ENCODE data around the gene TMEM214.

TMEM214 gene

DNA sequence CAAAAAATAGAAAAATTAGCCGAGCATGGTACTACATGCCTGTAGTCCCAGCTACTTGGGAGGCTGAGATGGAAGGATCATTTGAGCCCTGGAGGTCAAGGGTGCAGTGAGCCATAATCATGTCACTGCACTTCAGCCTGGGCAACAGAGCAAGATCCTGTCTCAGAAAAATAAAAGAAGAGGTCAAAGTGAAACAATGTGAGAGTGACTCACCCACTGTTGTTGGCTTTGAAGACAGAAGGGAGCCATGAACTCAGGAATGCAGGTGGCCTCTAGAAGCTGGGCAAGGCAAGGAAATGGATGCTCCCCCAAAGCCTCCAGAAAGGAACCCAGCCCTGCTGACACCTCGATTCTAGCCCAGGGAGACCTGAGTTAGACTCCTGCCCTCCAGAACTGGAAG is 3.7 kb upstream of the TMEM214 start:
- DNase-seq (ENCODE audit: low spot score): no peak
- H3K27me3 ChIP-seq (ENCODE audit: insufficient read depth, poor library complexity, severe bottlenecking): no peaks in the 10 kb centered on the region
- no peaks in the 10 kb centered on the region for H3K4me1 ChIP-seq (ENCODE audit: insufficient read depth, poor library complexity, severe bottlenecking)
- H3K36me3 ChIP-seq (ENCODE audit: low read depth): peaks cover 24% of the 10 kb centered on the region
- no peak overlapping the region for H3K27ac ChIP-seq (ENCODE audit: poor library complexity, severe bottlenecking)
- ATAC-seq (ENCODE audit: low read depth): no peak
- TF ChIP-seq, protein P1, sequence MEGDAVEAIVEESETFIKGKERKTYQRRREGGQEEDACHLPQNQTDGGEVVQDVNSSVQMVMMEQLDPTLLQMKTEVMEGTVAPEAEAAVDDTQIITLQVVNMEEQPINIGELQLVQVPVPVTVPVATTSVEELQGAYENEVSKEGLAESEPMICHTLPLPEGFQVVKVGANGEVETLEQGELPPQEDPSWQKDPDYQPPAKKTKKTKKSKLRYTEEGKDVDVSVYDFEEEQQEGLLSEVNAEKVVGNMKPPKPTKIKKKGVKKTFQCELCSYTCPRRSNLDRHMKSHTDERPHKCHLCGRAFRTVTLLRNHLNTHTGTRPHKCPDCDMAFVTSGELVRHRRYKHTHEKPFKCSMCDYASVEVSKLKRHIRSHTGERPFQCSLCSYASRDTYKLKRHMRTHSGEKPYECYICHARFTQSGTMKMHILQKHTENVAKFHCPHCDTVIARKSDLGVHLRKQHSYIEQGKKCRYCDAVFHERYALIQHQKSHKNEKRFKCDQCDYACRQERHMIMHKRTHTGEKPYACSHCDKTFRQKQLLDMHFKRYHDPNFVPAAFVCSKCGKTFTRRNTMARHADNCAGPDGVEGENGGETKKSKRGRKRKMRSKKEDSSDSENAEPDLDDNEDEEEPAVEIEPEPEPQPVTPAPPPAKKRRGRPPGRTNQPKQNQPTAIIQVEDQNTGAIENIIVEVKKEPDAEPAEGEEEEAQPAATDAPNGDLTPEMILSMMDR (IDR thresholded peaks at IDR 0.05; ENCODE audit: poor library complexity, severe bottlenecking): no peak
- H3K9me3 ChIP-seq (ENCODE audit: severe bottlenecking): no peaks in the 10 kb centered on the region
- no peak overlapping the region for H3K4me3 ChIP-seq (ENCODE audit: severe bottlenecking)

DNA sequence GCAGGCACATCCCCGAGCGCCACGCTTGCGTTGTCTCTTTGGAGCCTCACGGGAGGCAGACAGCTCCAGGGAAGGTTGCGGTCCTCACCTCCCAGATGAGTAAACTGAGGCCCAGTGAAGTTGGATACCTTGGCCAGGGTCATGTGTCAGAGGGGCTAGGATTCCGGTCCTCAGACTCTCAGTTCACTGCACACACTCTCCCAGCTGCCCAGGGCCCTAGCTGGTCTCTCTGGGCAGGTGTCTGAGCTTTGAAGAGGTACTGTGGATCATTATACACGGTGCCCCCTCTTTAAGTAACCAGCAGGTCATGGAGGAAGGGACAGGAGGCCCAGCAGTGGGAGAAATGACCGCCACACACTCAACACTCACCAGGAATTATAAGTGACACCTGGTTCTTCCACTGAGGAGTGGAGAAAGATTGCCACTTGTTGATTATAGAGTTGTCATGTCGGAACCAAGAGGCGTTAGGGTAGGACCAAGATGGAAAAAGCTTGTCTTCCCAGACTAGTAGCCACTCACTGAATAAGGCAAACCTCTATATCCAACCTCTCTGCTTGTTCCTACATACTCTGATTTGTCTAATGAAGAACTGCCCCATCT is 588 bp downstream of the TMEM214 start:
- Histone ChIP-seq H3K9me3 (ENCODE audit: severe bottlenecking) (no peaks in the 10 kb centered on the region), H3K27me3 (ENCODE audit: insufficient read depth, poor library complexity, severe bottlenecking) (no peaks in the 10 kb centered on the region), H3K4me3 (ENCODE audit: severe bottlenecking) (peak overlapping the region; percentile 74), H3K4me1 (ENCODE audit: insufficient read depth, poor library complexity, severe bottlenecking) (no peaks in the 10 kb centered on the region), H3K27ac (ENCODE audit: poor library complexity, severe bottlenecking) (peak overlapping the region; percentile 37), H3K36me3 (ENCODE audit: low read depth) (peaks cover 64% of the 10 kb centered on the region)
- ATAC-seq (ENCODE audit: low read depth) (no peak), DNase-seq (ENCODE audit: low spot score) (no peak)
- TF ChIP-seq, protein P1 (IDR thresholded peaks at IDR 0.05; ENCODE audit: poor library complexity, severe bottlenecking): no peak

DNA sequence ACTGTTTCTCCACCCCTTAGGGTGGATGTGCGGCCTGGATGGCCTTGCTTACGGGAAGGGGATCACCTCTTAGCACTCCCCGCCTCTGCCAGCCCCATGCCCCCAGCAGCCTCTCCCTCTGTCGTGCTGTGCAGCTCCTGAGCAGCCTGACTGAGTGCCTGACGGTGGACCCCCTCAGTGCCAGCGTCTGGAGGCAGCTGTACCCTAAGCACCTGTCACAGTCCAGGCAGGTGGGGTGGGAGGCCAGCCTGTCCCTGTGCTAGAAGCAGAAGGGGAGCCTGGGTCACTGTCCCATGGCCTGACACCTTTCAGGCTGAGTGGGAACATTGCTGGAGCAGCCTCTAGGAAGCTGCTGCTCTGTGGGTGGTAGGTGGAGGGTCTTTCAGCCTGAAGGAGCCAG is 5.2 kb downstream of the TMEM214 start:
- peaks cover 86% of the 10 kb centered on the region for H3K36me3 ChIP-seq (ENCODE audit: low read depth)
- TF ChIP-seq, protein P1 (IDR thresholded peaks at IDR 0.05; ENCODE audit: poor library complexity, severe bottlenecking): no peak
- H3K4me1 ChIP-seq (ENCODE audit: insufficient read depth, poor library complexity, severe bottlenecking): no peaks in the 10 kb centered on the region
- no peaks in the 10 kb centered on the region for H3K27me3 ChIP-seq (ENCODE audit: insufficient read depth, poor library complexity, severe bottlenecking)
- no peak overlapping the region for H3K4me3 ChIP-seq (ENCODE audit: severe bottlenecking)
- no peak overlapping the region for H3K27ac ChIP-seq (ENCODE audit: poor library complexity, severe bottlenecking)
- no peak for ATAC-seq (ENCODE audit: low read depth)
- no peaks in the 10 kb centered on the region for H3K9me3 ChIP-seq (ENCODE audit: severe bottlenecking)
- DNase-seq (ENCODE audit: low spot score): no peak

DNA sequence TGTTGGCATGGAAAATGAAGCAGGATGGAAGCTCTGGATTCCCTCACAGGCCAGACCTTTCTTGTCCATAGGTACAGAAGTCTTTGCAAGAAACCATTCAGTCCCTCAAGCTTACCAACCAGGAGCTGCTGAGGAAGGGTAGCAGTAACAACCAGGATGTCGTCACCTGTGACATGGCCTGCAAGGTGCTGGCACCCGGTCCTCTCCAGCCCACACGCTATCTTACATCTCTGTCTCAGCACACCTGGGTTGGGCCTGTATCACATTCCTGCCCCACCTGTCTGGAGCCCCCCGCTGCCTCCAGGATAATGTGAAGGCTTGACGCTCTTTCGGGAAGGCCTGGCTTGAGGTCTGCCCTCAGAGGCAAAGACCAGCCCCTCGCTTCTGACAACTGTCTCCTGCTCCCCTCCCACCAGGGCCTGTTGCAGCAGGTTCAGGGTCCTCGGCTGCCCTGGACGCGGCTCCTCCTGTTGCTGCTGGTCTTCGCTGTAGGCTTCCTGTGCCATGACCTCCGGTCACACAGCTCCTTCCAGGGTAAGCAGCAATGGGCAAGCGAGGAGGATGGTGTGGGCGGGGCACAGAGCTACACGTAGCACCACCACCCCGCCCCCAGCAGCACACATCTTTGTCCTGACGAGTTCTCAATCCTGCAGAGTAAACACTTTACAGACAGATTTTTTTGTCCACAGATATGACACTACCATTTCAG is 6.0 kb downstream of the TMEM214 start:
- Histone ChIP-seq H3K9me3 (ENCODE audit: severe bottlenecking) (no peaks in the 10 kb centered on the region), H3K4me3 (ENCODE audit: severe bottlenecking) (no peak overlapping the region), H3K36me3 (ENCODE audit: low read depth) (peaks cover 86% of the 10 kb centered on the region), H3K4me1 (ENCODE audit: insufficient read depth, poor library complexity, severe bottlenecking) (no peaks in the 10 kb centered on the region), H3K27me3 (ENCODE audit: insufficient read depth, poor library complexity, severe bottlenecking) (no peaks in the 10 kb centered on the region), H3K27ac (ENCODE audit: poor library complexity, severe bottlenecking) (no peak overlapping the region)
- DNase-seq (ENCODE audit: low spot score): no peak
- no peak for ATAC-seq (ENCODE audit: low read depth)
- TF ChIP-seq, protein P1 (IDR thresholded peaks at IDR 0.05; ENCODE audit: poor library complexity, severe bottlenecking): no peak

DNA sequence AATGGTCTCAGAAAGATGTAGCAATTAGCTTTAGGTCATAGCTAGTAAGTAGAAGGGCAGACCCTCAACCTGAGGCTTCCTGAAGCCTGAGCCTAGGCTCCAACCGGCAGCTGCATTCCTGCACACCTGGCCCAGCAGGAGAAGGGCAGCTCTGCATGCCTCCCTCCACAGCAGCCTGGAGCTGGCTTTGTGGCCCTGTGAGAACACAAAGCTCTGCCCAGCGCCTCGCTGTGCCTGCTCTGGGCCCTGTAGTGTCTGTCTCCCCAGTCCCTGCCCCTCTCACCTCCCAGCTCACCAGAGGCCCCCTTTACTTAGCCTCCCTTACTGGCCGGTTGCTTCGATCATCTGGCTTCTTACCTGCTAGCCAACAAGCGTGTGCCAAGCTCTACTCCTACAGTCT is 6.7 kb downstream of the TMEM214 start:
- Histone ChIP-seq H3K4me3 (ENCODE audit: severe bottlenecking) (no peak overlapping the region), H3K36me3 (ENCODE audit: low read depth) (peaks cover 82% of the 10 kb centered on the region), H3K27me3 (ENCODE audit: insufficient read depth, poor library complexity, severe bottlenecking) (no peaks in the 10 kb centered on the region), H3K27ac (ENCODE audit: poor library complexity, severe bottlenecking) (no peak overlapping the region), H3K4me1 (ENCODE audit: insufficient read depth, poor library complexity, severe bottlenecking) (no peaks in the 10 kb centered on the region), H3K9me3 (ENCODE audit: severe bottlenecking) (no peaks in the 10 kb centered on the region)
- no peak for DNase-seq (ENCODE audit: low spot score)
- TF ChIP-seq, protein P1 (IDR thresholded peaks at IDR 0.05; ENCODE audit: poor library complexity, severe bottlenecking): no peak
- no peak for ATAC-seq (ENCODE audit: low read depth)
